GM18519 (cell line): ENCODE results near the gene PMEPA1.
A peak's percentile ranks its signal among the peaks of the same experiment; 100 is the strongest.
"Not testable (repeated sequence)": the region's sequence is repeated elsewhere in the genome, so short reads cannot be mapped to it uniquely, and the experiment has no call there.

Source experiments
- ATAC-seq: cut with Tn5 transposase; IDR thresholded peaks from one replicate; pipeline ENCODE4 v1.9.1; 2021; ENCODE audit warnings: mild to moderate bottlenecking, moderate library complexity; ENCODE audit not compliant: unreplicated experiment, low FRiP score

PMEPA1 gene

GRCh38 chr20:57654363-57654997 lies 55.3 kb downstream of the PMEPA1 start:
- ATAC-seq = peak; percentile 47

GRCh38 chr20:57653910-57654309 lies 55.9 kb downstream of the PMEPA1 start:
- no peak for ATAC-seq

GRCh38 chr20:57653546-57653900 lies 56.3 kb downstream of the PMEPA1 start:
- ATAC-seq = no peak

GRCh38 chr20:57652606-57653545 lies 56.9 kb downstream of the PMEPA1 start:
- no peak for ATAC-seq

GRCh38 chr20:57651881-57652605 lies 57.8 kb downstream of the PMEPA1 start:
- no peak for ATAC-seq

- no peak for ATAC-seq
Measured at GRCh38 chr20:57650756-57651483, 58.9 kb downstream of the PMEPA1 start.

GRCh38 chr20:57650266-57650665 lies 59.5 kb downstream of the PMEPA1 start:
- no peak for ATAC-seq

- no peak for ATAC-seq
Measured at GRCh38 chr20:57649617-57650015, 60.2 kb downstream of the PMEPA1 start.

- ATAC-seq = no peak
Measured at GRCh38 chr20:57648878-57649616, 60.8 kb downstream of the PMEPA1 start.

- ATAC-seq = no peak
Measured at GRCh38 chr20:57647933-57648785, 61.7 kb downstream of the PMEPA1 start.

GRCh38 chr20:57647006-57647932 lies 62.5 kb downstream of the PMEPA1 start:
- ATAC-seq = no peak

GRCh38 chr20:57638895-57639236 lies 70.9 kb downstream of the PMEPA1 start:
- ATAC-seq = no peak

GRCh38 chr20:57638173-57638894 lies 71.5 kb downstream of the PMEPA1 start:
- ATAC-seq = no peak

- no peak for ATAC-seq
Measured at GRCh38 chr20:57633945-57634491, 75.8 kb downstream of the PMEPA1 start.

- no peak for ATAC-seq
Measured at GRCh38 chr20:57632286-57632685, 77.5 kb downstream of the PMEPA1 start.

- ATAC-seq = no peak
Measured at GRCh38 chr20:57630061-57630460, 79.8 kb downstream of the PMEPA1 start.

GRCh38 chr20:57629491-57629901 lies 80.3 kb downstream of the PMEPA1 start:
- ATAC-seq = not testable (repeated sequence)
